Measurements from ENCODE around the gene CENPP.

DNA sequence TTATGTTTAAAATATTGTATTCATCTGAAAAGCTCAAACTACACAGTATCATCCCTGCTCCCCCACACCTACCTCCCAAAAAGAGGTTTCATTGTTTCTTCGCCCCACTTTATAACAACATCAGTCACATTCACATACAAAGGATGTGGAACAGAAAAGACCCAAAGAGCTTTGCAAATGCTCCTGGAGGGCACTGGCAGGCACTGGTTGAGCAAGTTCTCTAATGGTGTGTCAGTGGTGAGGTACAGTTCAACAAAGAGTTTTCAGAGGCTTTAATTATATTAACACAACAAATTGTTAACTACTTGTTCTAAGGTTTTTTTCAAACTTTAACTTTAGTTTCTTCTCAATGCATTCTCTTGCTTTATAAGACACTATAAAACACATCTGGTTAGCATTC lies 264.2 kb downstream of the CENPP start:
- TF ChIP-seq, protein P1, sequence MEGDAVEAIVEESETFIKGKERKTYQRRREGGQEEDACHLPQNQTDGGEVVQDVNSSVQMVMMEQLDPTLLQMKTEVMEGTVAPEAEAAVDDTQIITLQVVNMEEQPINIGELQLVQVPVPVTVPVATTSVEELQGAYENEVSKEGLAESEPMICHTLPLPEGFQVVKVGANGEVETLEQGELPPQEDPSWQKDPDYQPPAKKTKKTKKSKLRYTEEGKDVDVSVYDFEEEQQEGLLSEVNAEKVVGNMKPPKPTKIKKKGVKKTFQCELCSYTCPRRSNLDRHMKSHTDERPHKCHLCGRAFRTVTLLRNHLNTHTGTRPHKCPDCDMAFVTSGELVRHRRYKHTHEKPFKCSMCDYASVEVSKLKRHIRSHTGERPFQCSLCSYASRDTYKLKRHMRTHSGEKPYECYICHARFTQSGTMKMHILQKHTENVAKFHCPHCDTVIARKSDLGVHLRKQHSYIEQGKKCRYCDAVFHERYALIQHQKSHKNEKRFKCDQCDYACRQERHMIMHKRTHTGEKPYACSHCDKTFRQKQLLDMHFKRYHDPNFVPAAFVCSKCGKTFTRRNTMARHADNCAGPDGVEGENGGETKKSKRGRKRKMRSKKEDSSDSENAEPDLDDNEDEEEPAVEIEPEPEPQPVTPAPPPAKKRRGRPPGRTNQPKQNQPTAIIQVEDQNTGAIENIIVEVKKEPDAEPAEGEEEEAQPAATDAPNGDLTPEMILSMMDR (IDR thresholded peaks at IDR 0.05; ENCODE audit: low read depth, low read length) = no peak
- no peak for TF ChIP-seq POLR2A (IDR thresholded peaks at IDR 0.05; ENCODE audit: extremely low read depth, insufficient read length)

Measured in NB4 (cell line).